GM19324 (cell line): ENCODE data around the gene EYS.

Source experiments
- ATAC-seq: cut with Tn5 transposase; IDR thresholded peaks from one replicate; pipeline ENCODE4 v1.9.1; 2021; ENCODE audit warnings: mild to moderate bottlenecking, moderate library complexity; ENCODE audit not compliant: unreplicated experiment, low FRiP score

EYS gene

GRCh38 chr6:64224819-64225218 is 1482.2 kb downstream of the EYS start:
- ATAC-seq = no peak

DNA sequence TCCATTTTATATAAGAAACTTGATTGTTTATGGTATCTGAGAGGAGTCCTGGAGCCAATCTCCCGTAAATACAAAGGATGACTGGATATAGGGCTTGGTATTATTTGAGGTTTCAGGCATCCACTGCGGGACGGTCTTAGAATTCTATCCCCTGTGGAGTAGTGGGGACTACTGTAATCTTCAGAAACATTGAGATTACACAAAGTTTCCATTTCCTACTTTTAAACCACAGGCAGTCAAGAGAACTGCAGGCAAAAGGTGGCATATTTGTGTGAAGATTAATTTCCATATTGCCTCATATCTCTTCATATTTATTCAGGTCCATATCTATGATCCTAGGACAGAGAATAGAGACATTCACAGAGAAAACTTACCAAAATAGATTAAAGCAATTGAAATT is 1485.2 kb downstream of the EYS start:
- no peak for ATAC-seq

- ATAC-seq = no peak
These were observed 1486.2 kb downstream of the EYS start for GRCh38 chr6:64220801-64221200.

DNA sequence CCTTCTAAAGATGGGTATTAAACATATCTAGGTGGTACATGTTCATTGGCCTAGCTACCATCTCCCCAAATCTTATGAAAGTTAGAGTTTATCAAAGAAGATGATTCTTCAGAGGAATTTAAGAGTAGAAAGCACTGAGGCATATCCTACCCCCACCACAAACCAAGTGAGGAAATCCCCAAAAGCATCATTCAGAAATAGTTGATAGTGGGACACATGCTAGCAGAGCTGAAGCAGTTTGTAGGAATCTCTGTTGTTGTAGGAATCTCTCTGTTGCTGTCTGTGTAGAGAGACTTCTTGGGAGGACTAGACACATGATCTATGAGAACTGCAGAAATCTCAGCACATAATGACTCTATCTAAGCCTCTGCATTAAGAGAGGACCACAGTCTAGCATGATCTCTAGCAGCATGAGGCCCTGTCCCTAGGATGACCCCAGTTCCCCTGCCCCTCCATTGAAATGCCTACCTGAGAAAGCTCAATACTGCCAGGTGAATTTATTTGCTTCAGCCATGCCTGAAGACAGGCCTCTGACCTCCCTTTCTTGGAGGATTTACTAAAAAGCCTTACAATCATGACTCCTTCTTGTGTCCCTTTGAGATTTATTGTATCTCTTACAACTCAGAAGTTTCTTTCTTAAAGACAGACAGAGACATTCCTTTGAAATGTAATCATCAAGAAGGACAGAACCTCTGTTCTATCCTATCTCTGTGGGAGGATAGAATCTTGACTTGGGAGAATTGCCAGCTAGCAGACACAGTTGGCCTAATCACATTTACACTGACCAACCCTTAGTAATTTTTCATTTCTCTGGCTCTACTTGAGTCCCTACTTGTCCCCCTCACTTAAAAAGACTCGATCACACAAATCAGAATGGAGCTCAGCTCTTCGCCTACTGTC is 1489.1 kb downstream of the EYS start:
- no peak for ATAC-seq

GRCh38 chr6:64214373-64214772 is 1492.7 kb downstream of the EYS start:
- no peak for ATAC-seq

GRCh38 chr6:64213697-64214096 is 1493.3 kb downstream of the EYS start:
- no peak for ATAC-seq

- no peak for ATAC-seq
These were observed 1509.8 kb downstream of the EYS start for GRCh38 chr6:64197246-64197645.

GRCh38 chr6:64186592-64186991 is 1520.4 kb downstream of the EYS start:
- no peak for ATAC-seq

DNA sequence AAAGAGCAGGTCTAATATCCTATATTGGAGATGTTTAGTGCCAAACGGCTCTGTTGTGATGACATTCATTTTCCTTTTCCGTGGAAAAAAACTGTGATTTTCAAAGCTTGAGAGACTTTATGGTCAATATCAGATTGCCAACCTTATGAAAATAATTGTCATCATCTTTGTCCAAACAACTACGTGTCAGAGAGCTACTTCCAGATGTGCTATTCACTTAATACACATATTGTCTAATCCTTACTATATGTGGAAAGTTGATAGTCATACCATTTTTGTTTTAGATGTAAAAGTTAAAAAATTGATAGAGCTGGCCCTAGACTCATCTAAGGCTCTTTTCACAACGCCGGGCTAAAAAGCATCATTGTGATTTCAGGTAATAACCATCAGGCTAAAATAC is 1521.4 kb downstream of the EYS start:
- no peak for ATAC-seq

DNA sequence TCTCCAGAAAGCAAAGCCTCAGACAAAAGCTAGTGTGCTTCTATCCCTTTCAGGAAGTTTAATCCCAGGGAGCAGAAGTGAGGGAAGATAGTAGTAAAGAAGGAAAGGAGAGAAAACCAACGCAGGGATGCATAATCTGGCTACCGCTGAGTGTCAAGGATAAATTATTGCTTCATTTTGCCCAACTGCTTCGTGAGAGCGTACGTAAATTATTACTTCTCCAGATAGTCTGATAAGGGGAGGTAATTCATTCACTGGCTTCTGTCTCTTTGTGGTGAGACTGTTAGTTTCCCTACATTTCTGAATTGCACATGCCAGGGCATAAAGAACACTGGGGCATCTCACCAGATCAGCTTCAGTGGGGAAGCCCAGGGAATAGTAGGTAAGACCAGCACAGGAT is 1531.7 kb downstream of the EYS start:
- ATAC-seq = no peak

GRCh38 chr6:64170316-64170715 is 1536.7 kb downstream of the EYS start:
- no peak for ATAC-seq

- ATAC-seq = no peak
These were observed 1546.5 kb downstream of the EYS start for GRCh38 chr6:64160486-64160885.

- no peak for ATAC-seq
These were observed 1552.0 kb downstream of the EYS start for GRCh38 chr6:64155063-64155462.

DNA sequence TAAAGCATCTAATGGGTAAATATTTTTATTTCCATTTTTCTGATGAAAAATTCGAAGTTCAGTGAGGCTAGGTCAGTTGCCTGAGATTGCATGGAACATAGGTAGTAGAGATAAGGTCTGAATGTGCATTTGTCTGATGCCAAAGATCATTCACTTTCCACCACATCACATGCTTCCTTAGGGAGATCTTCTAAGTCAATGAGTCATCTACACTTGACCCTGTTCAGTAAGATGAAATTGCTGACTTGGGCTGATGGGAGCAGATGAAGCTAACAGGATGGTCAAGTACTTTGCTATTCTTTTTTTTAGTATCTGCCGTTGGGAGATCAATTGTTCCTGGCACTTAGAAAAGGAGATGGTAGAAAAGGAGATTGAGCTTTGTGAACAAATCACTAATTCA is 1560.2 kb downstream of the EYS start:
- ATAC-seq = no peak

DNA sequence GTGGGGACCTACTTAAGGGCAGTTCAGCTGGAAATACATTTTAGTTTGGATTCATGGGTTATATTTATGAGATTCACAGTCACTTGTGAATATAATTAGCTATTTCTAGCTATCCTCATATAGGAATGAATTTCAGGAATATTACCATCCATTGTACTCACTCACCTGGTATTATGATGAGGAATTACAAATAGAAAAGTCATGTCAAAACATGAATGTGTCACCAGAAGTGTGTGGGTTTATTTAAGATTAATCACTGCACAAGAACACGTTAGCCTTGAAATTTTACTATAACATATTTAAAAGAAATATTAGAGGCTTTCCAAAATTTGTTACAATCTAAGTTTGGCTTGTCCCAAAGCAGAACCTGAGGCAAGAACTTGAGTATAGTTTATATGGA is 1560.9 kb downstream of the EYS start:
- no peak for ATAC-seq

GRCh38 chr6:64145658-64146057 is 1561.4 kb downstream of the EYS start:
- no peak for ATAC-seq

DNA sequence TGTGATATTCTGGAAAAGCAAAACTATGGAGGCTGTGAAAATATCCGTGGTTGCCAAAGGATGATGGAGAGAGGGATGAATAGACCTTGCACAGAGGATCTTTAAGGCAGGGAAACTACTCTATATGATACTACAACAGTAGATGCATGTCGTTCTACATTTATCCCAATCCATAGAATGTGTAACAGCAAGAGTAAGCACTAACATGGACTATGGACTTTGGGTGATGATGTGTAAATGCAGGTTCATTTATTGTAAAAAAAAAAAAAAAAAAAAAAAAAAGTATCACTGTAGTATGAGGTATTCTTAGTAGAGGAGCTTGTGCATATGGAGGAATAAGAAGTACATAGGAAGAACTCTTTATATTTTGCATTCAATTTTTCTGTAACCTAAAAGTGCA is 1563.9 kb downstream of the EYS start:
- ATAC-seq = no peak

- no peak for ATAC-seq
These were observed 1565.3 kb downstream of the EYS start for GRCh38 chr6:64141680-64142079.

GRCh38 chr6:64128301-64129024 is 1578.6 kb downstream of the EYS start:
- no peak for ATAC-seq

GRCh38 chr6:64123761-64124633 is 1583.0 kb downstream of the EYS start:
- no peak for ATAC-seq
